ENCODE data around the gene PARD6B.
"Not testable (repeated sequence)": the region's sequence is repeated elsewhere in the genome, so short reads cannot be mapped to it uniquely, and the experiment has no call there.

Gene PARD6B

DNA sequence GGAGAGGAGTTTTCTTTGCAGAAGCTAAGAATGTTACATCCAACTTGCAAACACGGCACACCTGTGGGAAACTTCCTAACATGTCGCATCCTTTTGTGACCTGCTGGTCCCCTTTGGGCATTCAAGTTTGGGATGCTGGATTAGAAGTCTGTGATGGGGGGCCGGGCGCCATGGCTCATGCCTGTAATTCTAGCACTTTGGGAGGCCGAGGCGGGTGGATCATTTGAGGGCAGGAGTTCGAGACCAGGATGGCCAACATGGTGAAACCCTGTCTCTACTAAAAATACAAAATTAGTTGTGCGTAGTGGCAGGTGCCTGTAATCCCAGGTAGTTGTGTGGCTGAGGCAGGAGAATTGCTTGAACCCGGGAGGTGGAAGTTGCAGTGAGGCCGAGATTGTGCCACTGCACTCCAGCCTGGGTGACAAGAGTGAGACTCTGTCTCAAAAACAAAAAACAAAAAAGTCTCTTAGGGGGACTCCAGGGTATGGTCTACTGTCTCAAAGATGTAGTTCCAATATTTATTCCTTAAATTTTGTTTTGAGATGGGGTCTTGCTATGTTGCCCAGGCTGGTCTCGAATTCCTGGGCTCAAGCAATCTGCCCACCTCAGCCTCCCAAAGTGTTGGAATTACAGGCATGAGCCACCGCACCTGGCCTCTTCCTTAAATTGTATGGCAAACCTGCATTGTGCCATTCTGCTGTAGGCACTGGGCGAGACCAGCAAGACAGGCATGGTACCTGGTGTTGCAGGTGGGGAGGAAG, 69.8 kb downstream of the PARD6B start:
- not testable (repeated sequence) for DNase-seq

DNA sequence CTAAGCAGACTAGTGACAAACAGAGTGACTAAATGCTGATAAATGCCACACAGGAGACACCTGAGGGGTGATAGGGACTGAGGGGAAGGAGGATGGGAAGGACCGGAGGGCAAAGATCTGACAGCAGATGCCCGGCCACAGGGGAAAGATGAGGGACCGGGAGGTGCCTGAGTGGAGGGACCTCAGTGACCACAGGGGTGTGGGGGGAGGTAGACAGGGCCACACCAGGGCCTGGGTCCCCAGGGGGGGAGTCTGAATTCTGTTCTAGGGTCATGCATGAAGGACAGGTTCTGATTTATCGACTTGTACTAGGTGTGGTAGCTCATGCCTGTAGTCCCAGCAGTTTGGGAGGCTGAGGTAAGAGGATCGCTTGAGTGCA, 70.4 kb downstream of the PARD6B start:
- DNase-seq, result no peak

DNA sequence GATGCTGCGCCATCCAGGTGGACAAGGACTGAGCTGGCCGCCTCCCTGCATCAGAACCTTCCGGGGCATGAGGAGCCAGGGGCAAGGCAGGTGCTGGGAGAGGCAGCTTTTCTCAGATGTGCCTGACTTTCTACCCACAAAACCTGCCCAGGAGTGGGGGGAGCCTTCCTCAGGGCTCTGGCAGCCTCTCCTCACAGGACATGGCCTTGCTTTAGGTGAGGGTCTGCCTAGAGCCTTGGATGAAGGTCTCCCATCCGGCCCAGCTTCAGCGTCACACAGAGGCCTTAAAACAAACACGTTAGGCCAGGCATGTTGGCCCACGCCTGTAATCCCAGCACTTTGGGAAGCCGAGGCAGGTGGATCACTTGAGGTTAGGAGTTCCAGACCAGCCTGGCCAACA, 70.9 kb downstream of the PARD6B start:
- no peak for DNase-seq

DNA sequence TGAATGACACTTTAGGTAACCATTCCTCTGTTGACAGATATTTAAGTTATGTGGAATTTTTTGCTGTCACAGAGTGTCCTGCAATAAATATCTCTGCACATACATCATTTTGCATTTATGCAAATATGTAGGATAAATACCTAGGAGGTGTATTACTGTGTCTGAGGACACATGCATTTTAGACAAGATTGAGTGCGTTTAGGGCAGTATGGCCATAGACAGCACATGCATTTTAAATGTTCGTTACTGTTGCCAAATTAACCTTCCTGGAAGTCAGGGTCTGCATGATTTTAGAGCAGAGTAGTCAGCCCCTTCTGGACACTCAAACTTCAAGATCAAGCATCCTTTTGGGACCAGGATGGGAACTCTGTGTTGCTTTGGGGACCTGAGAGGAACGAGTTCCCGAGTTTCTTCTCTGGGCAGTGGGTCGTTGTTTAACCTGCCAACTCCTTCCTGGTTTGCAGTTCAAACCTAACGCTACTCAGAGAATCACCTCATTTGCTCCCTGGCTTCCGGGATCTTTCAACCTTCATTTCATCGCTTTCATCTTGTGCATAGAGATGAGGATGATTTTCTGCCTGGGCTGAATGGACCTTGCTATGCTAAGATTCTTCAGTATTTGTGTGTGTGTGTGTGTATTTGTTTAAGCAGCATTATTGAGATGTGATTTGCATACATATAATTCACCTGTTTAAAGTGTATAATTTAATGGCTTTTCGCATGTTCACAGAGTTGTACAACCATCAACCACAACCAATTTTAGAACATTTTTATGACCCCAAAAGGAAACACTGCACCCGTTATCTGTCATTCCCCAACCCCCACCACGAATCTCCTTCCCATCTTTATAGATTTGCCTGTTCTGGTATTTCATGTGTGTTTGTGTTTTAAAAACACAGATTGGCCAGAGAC, 73.3 kb downstream of the PARD6B start:
- DNase-seq, result no peak

DNA sequence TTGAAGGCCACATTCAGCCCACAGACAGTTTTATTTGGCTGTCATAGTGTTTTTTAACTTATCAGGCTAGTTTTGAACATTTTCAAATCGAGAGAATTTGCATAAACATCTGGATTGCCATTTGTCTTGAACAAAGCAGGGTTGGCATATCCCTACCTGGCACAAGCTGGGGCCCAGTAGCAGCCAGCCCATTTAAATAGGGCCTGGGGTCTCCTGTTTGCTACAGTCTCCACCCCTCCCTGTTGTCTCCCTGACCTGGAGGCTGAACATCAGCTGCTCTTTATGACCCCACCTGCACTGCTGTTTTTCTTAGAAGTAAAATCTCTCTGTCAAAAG, 73.9 kb downstream of the PARD6B start:
- no peak for DNase-seq

DNA sequence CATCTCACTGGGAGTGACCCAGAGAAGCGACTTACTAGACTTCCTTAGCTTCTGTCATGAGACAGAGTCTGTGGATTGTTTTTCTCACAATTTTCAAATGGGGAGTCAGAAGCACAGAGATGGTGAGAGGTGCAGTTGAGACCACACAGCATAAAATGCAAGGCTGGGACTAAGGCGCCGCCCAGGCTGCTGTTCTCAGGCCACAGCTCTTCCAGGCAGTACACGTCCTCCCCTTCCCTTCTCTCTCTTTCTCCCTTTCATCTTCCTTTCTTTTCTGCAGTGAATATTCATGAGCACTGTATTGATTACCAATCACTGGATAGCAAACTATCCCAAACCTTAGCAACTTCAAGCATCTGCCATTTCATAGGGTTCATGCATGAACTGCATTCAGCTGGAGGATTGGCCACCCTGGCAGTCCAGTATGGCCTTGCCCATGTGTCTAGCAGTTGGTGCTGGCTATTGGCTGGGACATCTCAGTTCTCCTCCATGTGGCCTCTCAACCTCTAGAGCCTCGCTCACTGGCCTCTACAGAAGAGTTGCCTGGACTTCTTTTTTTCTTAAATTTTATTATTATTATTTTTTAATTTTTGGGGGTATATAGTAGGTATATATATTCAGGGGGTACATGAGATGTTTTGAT, 74.9 kb downstream of the PARD6B start:
- DNase-seq, result no peak

Data from suppressor macrophage (primary cell).